HepG2 (cell line): Measurements from ENCODE around the gene VASN. TPM values are rescaled to one million over a fixed set of nuclear protein-coding genes. Genes with fewer than 3 reads are reported as not detected.
A peak's percentile ranks its signal among the peaks of the same experiment; 100 is the strongest.

Experiments used
- ATAC-seq: fragments of 200-7000 bp; cut with Tn5 transposase; 3 replicates; pipeline ENCODE4 v1.9.1; 2020; ENCODE audit warnings: mild to moderate bottlenecking, moderate library complexity
- BruUV-seq: library from RNA; stranded (reverse); fragments of 400-500 nt; replicated peaks from 2 replicates; lab custom pipeline; 2021; lab: Mats Ljungman, UMichigan
- CTCF ChIA-PET: fragments of 300-600 bp; formaldehyde crosslinking; extraction: SDS; loops from one replicate; lab custom pipeline; 2021; ENCODE audit warnings: low total read pairs, inconsistent platforms, low intra/inter-chr PET ratio; lab: Yijun Ruan, JAX
- POLR2A ChIA-PET: fragments of 350-600 bp; sonication (Branson Sonifier 250); formaldehyde crosslinking; loops from one replicate; lab custom pipeline; 2020; ENCODE audit warnings: antibody characterized with exemption, inconsistent platforms; lab: Yijun Ruan, JAX
- DNase-seq: peaks from one replicate; pipeline ENCODE4 v3.0.0-alpha.2; 2015; ENCODE audit warnings: low spot score
- FAIRE-seq: peaks from 3 replicates; lab custom pipeline; 2011; peaks lifted over from hg19 to GRCh38; lab: Jason Lieb, UNC
- H2AFZ ChIP-seq: one replicate; pipeline ENCODE4 v1.6.1; 2011; ENCODE audit warnings: low read length, inconsistent platforms
- H3K27ac ChIP-seq: fragments of 300-600 bp; 3 replicates; pipeline ENCODE4 v1.8.0; 2011; ENCODE audit warnings: mixed run types, mild to moderate bottlenecking, mixed read lengths, low read length, inconsistent platforms; ENCODE audit not compliant: insufficient read depth; ENCODE audit errors: extremely low read length
- H3K27me3 ChIP-seq, 2 experiments: fragments of 200-600 bp in 1 of 2; 2 replicates in 1 of 2; 3 replicates in 1 of 2; pipeline versions ENCODE4 v1.6.0 to v1.8.0; 2011; ENCODE audit warnings: low read length in 2 of 2, mild to moderate bottlenecking in 2 of 2, moderate library complexity in 2 of 2, inconsistent platforms in 1 of 2; ENCODE audit not compliant: insufficient read depth in 2 of 2, control insufficient read depth in 1 of 2
- H3K36me3 ChIP-seq, 2 experiments: fragments of 200-600 bp in 1 of 2; replicated peaks in 1 of 2; 2 replicates in 1 of 2; 3 replicates in 1 of 2; pipeline versions ENCODE4 v1.5.1 to v1.8.0; 2011; ENCODE audit warnings: low read length in 2 of 2, inconsistent platforms in 1 of 2; ENCODE audit not compliant: insufficient read depth in 2 of 2, control insufficient read depth in 1 of 2
- H3K4me1 ChIP-seq: 2 replicates; pipeline ENCODE4 v1.5.1; 2012; ENCODE audit warnings: low read length, inconsistent platforms; ENCODE audit not compliant: insufficient read depth
- H3K4me2 ChIP-seq: 2 replicates; pipeline ENCODE4 v1.6.0; 2011; ENCODE audit warnings: low read depth, low read length, inconsistent platforms
- H3K4me3 ChIP-seq, 3 experiments: fragments of 200-600 bp in 1 of 3; sonication (generic), shearing (Covaris generic) in 1 of 3; replicated peaks in 1 of 3; 2 replicates each; pipeline ENCODE4 v1.5.1; 2011 to 2016; ENCODE audit warnings: low read length in 3 of 3, inconsistent platforms in 2 of 3, low read depth in 2 of 3, mild to moderate bottlenecking in 2 of 3, control low read depth in 1 of 3, mixed read lengths in 1 of 3; ENCODE audit not compliant: insufficient read depth in 1 of 3
- H3K79me2 ChIP-seq: one replicate; pipeline ENCODE4 v1.6.1; 2011; ENCODE audit warnings: low read length, inconsistent platforms; ENCODE audit not compliant: insufficient read depth
- H3K9ac ChIP-seq: 2 replicates; pipeline ENCODE4 v1.6.0; 2011; ENCODE audit warnings: mild to moderate bottlenecking, low read depth, low read length, inconsistent platforms; ENCODE audit not compliant: insufficient read depth
- H3K9me3 ChIP-seq: 2 replicates; pipeline ENCODE4 v1.5.1; 2012; ENCODE audit warnings: mild to moderate bottlenecking, low read length
- H4K20me1 ChIP-seq: 2 replicates; pipeline ENCODE4 v1.6.0; 2011; ENCODE audit warnings: inconsistent platforms, mild to moderate bottlenecking, low read length, moderate library complexity; ENCODE audit not compliant: insufficient read depth
- MAFK ChIP-seq, 2 experiments: IDR thresholded peaks in 1 of 2; conservative IDR thresholded peaks in 1 of 2; 2 replicates each; pipeline ENCODE4 v1.6.1; 2011; ENCODE audit warnings: improper control_type of control experiment in 2 of 2, low read length in 2 of 2
- NCOR1 ChIP-seq: fragments of 200-600 bp; sonication (generic); IDR thresholded peaks from 2 replicates; pipeline ENCODE4 v1.7.0; 2017; ENCODE audit warnings: antibody characterized with exemption, low read length, borderline replicate concordance
- NFAT5 ChIP-seq: sonication (generic); formaldehyde crosslinking; IDR thresholded peaks from 2 replicates; pipeline ENCODE4 v1.4.0; 2020; ENCODE audit warnings: missing genetic modification reagents
- NR2F1 ChIP-seq, 2 experiments: fragments of 450-650 bp in 1 of 2; formaldehyde crosslinking in 1 of 2; IDR thresholded peaks; 2 replicates each; pipeline versions ENCODE4 v1.5.0 to v1.6.1; 2016 to 2020; ENCODE audit warnings: mild to moderate bottlenecking in 1 of 2, missing compliant biosample characterization in 1 of 2, missing genetic modification reagents in 1 of 2, moderate library complexity in 1 of 2
- POLR2AphosphoS5 ChIP-seq: IDR thresholded peaks from 2 replicates; pipeline ENCODE4 v1.6.1; 2012; ENCODE audit warnings: low read depth, low read length
- ZBTB21 ChIP-seq: sonication (generic); formaldehyde crosslinking; IDR thresholded peaks from 2 replicates; pipeline ENCODE4 v1.4.0; 2020; ENCODE audit warnings: missing genetic modification reagents
- ZBTB33 ChIP-seq: sonication (generic); formaldehyde crosslinking; IDR thresholded peaks from 2 replicates; pipeline ENCODE4 v1.4.0; 2020; ENCODE audit warnings: missing genetic modification reagents
- ZNF800 ChIP-seq: sonication (generic); formaldehyde crosslinking; IDR thresholded peaks from 2 replicates; pipeline ENCODE4 v1.4.0; 2020; ENCODE audit warnings: missing genetic modification reagents
- WGBS: methylation state at CpG from one replicate; pipeline ENCODE4 v1.1.6; 2017; ENCODE audit warnings: low lambda C conversion rate; 5-methylcytosine and 5-hydroxymethylcytosine counted together
- in situ Hi-C: cut with HindIII; loops from 2 replicates; pipeline ENCODE4 v1.10.0; 2017; ENCODE audit warnings: low pct_unique_long_range_greater_than_20kb; ENCODE audit not compliant: extremely low pct_ligation_motif_present
- intact Hi-C: fragments of 100-400 bp; cut with micrococcal nuclease; formaldehyde crosslinking; loops from one replicate; pipeline ENCODE4 v1.10.0; 2022; ENCODE audit not compliant: unreplicated experiment
- polyA plus RNA-seq, 8 experiments: library from polyadenylated mRNA; depleted of rRNA in 3 of 8; stranded (reverse) in 7 of 8; unstranded in 1 of 8; fragments of >200 nt; fragmentation: Illumina TruSeq in 4 of 8; extraction: Trizol in 4 of 8; gene quantifications; 2 replicates each; pipeline versions ENCODE4 v1.2.1 to v1.2.3, GENCODE V29; 2011 to 2016; ENCODE audit warnings: low read depth in 4 of 8, missing spikeins in 1 of 8, mixed read lengths in 1 of 8; ENCODE audit not compliant: insufficient read depth in 1 of 8
- total RNA-seq, 5 experiments: library from RNA; depleted of rRNA; stranded (reverse); fragments of >200 nt; fragmentation: Illumina TruSeq; extraction: Trizol; gene quantifications; 2 replicates each; pipeline ENCODE4 v1.2.3, GENCODE V29; 2016; ENCODE audit warnings: low read depth in 1 of 5

The VASN gene
- total and polyA plus RNA-seq, 2 of the 13 experiments (the other 11 are each of a cell fraction or from before 2014, with no cell fraction given): 8.4 to 18.2 TPM

GRCh38 chr16:4334724-4335495 is 36.7 kb upstream of the VASN start (continued):
- no peak for TF ChIP-seq NCOR1
- TF ChIP-seq MAFK (conservative IDR thresholded peaks at IDR 0.05 in 1 of 2, IDR thresholded peaks at IDR 0.05 in 1 of 2; ENCODE audit: low read length in 2 of 2): no peak
- TF ChIP-seq, all 625 proteins: peak for 2

DNA sequence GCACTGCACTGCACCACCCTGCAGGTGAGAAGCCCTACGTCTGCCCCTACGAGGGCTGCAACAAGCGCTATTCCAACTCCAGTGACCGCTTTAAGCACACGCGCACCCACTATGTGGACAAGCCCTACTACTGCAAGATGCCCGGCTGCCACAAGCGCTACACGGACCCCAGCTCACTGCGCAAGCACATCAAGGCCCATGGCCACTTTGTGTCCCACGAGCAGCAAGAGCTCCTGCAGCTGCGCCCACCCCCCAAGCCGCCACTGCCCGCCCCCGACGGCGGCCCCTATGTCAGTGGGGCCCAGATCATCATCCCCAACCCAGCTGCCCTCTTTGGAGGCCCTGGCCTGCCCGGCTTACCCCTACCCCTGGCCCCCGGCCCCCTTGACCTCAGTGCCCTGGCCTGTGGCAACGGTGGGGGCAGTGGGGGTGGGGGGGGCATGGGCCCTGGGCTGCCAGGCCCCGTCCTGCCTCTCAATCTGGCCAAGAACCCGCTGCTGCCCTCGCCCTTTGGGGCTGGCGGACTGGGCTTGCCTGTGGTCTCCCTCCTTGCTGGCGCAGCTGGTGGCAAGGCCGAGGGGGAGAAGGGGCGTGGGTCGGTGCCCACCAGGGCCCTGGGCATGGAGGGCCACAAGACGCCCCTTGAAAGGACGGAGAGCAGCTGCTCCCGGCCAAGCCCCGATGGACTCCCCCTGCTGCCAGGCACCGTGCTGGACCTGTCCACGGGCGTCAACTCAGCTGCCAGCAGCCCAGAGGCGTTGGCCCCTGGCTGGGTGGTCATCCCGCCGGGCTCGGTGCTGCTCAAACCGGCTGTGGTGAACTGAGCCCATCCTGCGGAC is 34.7 kb upstream of the VASN start:
- FAIRE-seq (no peak), ATAC-seq (peak; percentile 8; the same call in 2 of the 3 replicates), DNase-seq (no peak)
- Histone ChIP-seq H3K79me2 (no peaks in the 10 kb centered on the region), H3K36me3 (peaks cover 5 to 26% of the 10 kb centered on the region in 2 experiments; a peak in 3 of 5 replicates), H3K9ac (no peak overlapping the region), H3K4me3 (no peak overlapping the region), H2AFZ (no peak overlapping the region), H3K9me3 (no peaks in the 10 kb centered on the region), H3K4me1 (no peaks in the 10 kb centered on the region), H4K20me1 (no peaks in the 10 kb centered on the region), H3K27me3 (no peaks in the 10 kb centered on the region), H3K4me2 (no peak overlapping the region), H3K27ac (no peak overlapping the region)
- no TSS peak for BruUV-seq
- ChIA-PET POLR2A (interaction anchor here (1.0 kb wide), 1 partner anchor 14 kb away, joined by 3 read pairs; the partner anchor contains the start of gene PAM16), CTCF (no interaction called here)
- WGBS: 94% methylated on average over 23 of the region's 41 CpGs
- intact Hi-C loops: no loop called here
- in situ Hi-C loops: no loop called here
- TF ChIP-seq NFAT5 (CRISPR knock-in tag) (no peak), ZBTB21 (CRISPR knock-in tag) (no peak), POLR2AphosphoS5 (0 out of 2 replicates have a peak, but pooled peaks have one; percentile 7), ZBTB33 (CRISPR knock-in tag) (peak; percentile 45; the same call in 1 of the 2 replicates), NR2F1 (CRISPR knock-in tag; IDR thresholded peaks at IDR 0.05) (no peak), ZNF800 (no peak)
